Neutrophil (primary cell): ENCODE measurements around the gene TMEM179.

ENCODE experiments used
- H3K27ac ChIP-seq: fragments of 200-600 bp; sonication (generic); 2 replicates; pipeline ENCODE4 v1.5.1; 2016; ENCODE audit warnings: mild to moderate bottlenecking, moderate library complexity
- H3K27me3 ChIP-seq: fragments of 200-600 bp; sonication (generic); 2 replicates; pipeline ENCODE4 v1.6.0; 2016; ENCODE audit warnings: mild to moderate bottlenecking
- H3K36me3 ChIP-seq: fragments of 200-600 bp; sonication (generic); 2 replicates; pipeline ENCODE4 v1.5.1; 2017
- H3K4me1 ChIP-seq, 2 experiments: fragments of 200-600 bp in 1 of 2; sonication (generic) in 1 of 2; 1 replicate in 1 of 2; 2 replicates in 1 of 2; pipeline versions ENCODE4 v1.5.1 to v1.6.1; 2013 to 2016; ENCODE audit warnings: low read depth in 1 of 2, low read length in 1 of 2, mild to moderate bottlenecking in 1 of 2, moderate library complexity in 1 of 2; ENCODE audit not compliant: control insufficient read depth in 1 of 2, insufficient read depth in 1 of 2
- H3K4me3 ChIP-seq, 2 experiments: fragments of 200-600 bp in 1 of 2; sonication (generic) in 1 of 2; 1 replicate in 1 of 2; 2 replicates in 1 of 2; pipeline ENCODE4 v1.5.1; 2013 to 2016; ENCODE audit warnings: low read depth in 1 of 2, low read length in 1 of 2, mild to moderate bottlenecking in 1 of 2, moderate library complexity in 1 of 2
- H3K9me3 ChIP-seq: fragments of 200-600 bp; sonication (generic); 2 replicates; pipeline ENCODE4 v1.5.1; 2016
- TF ChIP-seq, protein P1 (sequence below): fragments of 200-600 bp; sonication (generic); IDR thresholded peaks from 2 replicates; pipeline ENCODE4 v1.5.1; 2016; ENCODE audit warnings: antibody characterized with exemption

The TMEM179 gene

DNA sequence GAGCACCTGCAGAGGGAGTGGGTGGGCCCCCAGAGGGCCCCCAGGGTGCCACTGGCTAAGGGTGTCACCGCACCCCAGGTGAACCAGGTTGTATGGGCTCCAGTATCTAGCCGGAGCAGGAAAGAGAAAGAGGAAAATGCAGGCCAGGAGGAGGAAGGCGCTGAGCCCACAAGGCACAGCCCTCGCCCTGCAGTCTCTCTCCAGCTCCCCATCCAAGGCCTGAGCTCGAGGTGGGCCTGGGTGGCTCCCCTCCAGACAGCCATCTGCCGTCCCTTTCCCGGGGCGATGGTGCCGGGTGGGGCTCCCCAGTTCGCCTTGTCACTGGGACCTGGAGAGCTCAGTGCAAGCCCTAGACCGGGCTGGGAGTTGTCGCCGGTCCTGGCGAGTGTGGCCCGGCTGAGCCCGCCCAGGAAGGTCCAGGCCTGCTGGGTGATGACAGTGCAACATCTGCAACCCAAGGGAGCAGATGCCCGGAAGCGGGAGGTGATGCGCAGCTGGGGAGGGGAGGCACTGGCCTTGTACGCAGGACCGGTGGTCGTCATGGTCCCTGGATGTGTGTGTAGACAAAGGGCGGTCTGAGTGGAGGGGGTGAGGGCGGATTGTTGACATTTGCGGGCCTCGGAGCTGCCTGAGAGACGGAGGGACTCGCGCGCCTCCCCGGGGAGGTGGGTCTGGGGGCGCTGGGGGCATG is 716 bp downstream of the TMEM179 start:
- peaks cover 56% of the 10 kb centered on the region for H3K27me3 ChIP-seq

DNA sequence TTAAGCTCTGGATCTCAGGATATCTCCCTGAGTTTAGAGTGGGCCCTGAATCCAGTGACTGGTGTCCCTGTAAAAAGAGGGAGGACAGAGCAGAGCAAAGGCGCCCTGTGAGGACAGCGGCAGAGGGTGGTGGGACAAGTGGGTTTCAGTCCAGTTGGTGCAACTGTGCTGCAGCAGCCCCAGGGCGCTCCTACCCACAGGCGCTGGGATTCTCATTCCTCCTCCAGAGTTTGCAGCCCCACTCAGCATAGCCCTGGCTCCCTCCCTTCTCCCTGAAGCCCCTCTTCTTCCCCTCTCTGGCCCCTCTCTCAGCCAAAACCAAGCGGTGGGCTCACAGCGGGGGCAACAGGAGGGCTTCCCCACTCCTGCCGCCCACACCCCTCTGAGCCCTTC is 1.6 kb downstream of the TMEM179 start:
- Histone ChIP-seq H3K4me3 (no peak overlapping the region), H3K27ac (no peak overlapping the region), H3K36me3 (no peaks in the 10 kb centered on the region), H3K9me3 (no peaks in the 10 kb centered on the region), H3K4me1 (no peaks in the 10 kb centered on the region), H3K27me3 (peaks cover 56% of the 10 kb centered on the region)
- TF ChIP-seq, protein P1, sequence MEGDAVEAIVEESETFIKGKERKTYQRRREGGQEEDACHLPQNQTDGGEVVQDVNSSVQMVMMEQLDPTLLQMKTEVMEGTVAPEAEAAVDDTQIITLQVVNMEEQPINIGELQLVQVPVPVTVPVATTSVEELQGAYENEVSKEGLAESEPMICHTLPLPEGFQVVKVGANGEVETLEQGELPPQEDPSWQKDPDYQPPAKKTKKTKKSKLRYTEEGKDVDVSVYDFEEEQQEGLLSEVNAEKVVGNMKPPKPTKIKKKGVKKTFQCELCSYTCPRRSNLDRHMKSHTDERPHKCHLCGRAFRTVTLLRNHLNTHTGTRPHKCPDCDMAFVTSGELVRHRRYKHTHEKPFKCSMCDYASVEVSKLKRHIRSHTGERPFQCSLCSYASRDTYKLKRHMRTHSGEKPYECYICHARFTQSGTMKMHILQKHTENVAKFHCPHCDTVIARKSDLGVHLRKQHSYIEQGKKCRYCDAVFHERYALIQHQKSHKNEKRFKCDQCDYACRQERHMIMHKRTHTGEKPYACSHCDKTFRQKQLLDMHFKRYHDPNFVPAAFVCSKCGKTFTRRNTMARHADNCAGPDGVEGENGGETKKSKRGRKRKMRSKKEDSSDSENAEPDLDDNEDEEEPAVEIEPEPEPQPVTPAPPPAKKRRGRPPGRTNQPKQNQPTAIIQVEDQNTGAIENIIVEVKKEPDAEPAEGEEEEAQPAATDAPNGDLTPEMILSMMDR: no peak

More for the DNA sequence above, 716 bp downstream of the TMEM179 start:
- Histone ChIP-seq H3K27ac (no peak overlapping the region), H3K9me3 (no peaks in the 10 kb centered on the region), H3K4me3 (no peak overlapping the region), H3K36me3 (no peaks in the 10 kb centered on the region), H3K4me1 (no peaks in the 10 kb centered on the region)
- TF ChIP-seq, protein P1: no peak

DNA sequence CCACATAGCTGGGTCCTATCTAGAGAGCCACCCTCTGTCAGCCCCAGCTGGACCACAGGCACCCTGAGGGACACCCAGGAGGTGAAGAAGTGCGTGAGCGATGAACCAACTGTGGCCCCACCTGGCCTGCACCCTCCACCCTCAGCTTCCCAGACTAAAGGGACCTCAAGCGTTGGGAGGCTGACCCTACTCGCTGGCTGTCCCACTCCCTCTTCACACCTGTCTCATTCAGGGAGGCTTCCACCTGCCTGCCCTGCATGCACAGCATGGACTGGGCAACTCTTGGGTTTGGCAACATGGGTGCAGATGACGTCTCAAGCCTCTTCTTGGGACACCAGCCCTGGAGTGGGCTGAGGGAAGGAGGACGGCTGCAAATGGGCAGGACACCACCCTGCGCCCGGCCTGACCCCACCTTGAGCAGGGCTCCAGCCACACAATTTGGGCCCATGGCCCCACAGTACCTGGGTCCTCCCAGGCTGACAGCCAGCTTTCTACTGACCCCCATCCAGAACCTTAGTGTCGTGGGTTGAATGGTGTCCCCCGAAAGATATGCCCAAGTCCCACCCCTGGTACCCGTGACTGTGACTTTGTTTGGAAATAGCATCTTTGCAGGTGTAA is 2.1 kb downstream of the TMEM179 start:
- H3K27me3 ChIP-seq: peaks cover 52% of the 10 kb centered on the region
- no peaks in the 10 kb centered on the region for H3K9me3 ChIP-seq
- no peaks in the 10 kb centered on the region for H3K4me1 ChIP-seq
- H3K27ac ChIP-seq: no peak overlapping the region
- TF ChIP-seq, protein P1: no peak
- no peak overlapping the region for H3K4me3 ChIP-seq
- H3K36me3 ChIP-seq: no peaks in the 10 kb centered on the region

DNA sequence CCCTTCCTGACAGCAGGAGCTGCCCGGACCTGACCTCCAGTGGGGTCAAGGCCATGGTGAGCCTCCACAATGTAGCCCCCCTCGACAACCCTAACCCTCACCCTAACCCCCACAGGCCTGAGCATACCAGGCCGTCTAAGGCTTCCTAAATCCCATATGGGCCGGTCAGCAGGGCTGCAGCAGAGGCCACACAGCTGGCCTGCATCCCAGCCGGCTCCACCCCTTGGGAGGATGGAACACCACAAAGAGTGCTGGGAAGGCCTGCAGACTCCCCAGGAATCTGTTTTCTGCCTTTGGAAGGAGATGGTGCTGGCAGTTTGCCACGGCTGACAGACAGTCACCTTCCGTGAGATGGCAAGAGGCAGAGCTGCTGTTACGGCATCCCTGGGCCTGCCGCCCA is 2.8 kb downstream of the TMEM179 start:
- Histone ChIP-seq H3K27ac (no peak overlapping the region), H3K4me1 (no peaks in the 10 kb centered on the region), H3K27me3 (peaks cover 45% of the 10 kb centered on the region), H3K9me3 (no peaks in the 10 kb centered on the region), H3K36me3 (no peaks in the 10 kb centered on the region), H3K4me3 (no peak overlapping the region)
- TF ChIP-seq, protein P1: no peak

DNA sequence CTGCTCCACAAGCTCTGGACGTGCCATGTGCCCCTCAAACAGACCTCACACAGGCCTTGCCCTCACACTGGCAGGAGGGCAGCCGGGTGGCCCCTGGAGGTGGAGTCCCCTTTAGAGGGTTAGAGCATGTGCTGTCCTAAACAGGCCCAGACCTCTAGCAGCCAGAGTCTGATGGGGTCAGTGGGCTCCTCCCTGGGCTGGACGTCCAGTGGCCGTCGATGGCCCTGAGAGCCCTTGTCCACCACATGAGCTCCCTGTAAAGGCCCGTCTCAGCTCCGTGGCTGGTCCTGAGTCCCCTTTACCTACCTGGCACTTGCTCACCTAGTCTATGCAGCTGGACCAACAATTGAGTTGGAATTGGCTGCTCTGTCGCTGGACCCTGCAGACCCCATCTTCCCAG is 3.8 kb downstream of the TMEM179 start:
- Histone ChIP-seq H3K27ac (no peak overlapping the region), H3K27me3 (peaks cover 36% of the 10 kb centered on the region), H3K4me3 (no peak overlapping the region), H3K36me3 (no peaks in the 10 kb centered on the region), H3K4me1 (no peaks in the 10 kb centered on the region), H3K9me3 (no peaks in the 10 kb centered on the region)
- TF ChIP-seq, protein P1: no peak
